Aortic smooth muscle cell (primary cell): ENCODE measurements around the gene SNURF. TPM values are rescaled to one million over a fixed set of nuclear protein-coding genes. Genes with fewer than 3 reads are reported as not detected.

Experiments used
- total RNA-seq: library from RNA; depleted of rRNA; stranded (reverse); fragments of >200 nt; gene quantifications from 2 replicates; pipeline ENCODE4 v1.2.3, GENCODE V29; 2014

The SNURF gene, protein sequence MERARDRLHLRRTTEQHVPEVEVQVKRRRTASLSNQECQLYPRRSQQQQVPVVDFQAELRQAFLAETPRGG
- 53.5 and 57.7 TPM in 2 replicates for total RNA-seq

DNA sequence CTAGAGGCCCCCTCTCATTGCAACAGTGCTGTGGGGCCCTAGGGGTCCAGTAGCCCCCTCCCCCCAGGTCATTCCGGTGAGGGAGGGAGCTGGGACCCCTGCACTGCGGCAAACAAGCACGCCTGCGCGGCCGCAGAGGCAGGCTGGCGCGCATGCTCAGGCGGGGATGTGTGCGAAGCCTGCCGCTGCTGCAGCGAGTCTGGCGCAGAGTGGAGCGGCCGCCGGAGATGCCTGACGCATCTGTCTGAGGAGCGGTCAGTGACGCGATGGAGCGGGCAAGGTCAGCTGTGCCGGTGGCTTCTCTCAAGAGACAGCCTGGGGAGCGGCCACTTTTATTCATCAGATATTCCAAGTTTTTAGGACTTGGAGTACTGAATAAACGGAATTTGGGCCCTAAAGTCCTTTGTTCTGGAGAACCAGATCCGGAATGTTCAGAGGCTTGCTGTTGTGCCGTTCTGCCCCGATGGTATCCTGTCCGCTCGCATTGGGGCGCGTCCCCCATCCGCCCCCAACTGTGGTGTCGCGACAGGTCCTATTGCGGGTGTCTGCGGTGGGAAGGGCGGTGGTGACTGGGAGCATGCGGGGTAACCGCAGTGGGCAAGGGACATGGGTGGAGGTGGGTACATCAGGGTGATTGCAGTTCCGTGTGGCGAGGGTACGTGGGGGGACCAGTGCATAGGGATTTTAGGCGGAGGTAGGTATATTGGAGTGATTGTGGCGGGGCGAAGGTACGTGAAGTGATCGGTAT lies at the start of gene SNURF, which contains the start of gene SNRPN:
TSS of gene SNURF (plus strand) at position 205 of the 748 bp plus-strand sequence. CDS start at position 267, 62 bp downstream.
TSS of gene SNRPN (plus strand) at position 205 of the 748 bp plus-strand sequence. CDS start 19,467 bp downstream, outside the sequence.

Other genes with a start within 250 kb of the SNURF start
- 160 and 171 TPM in 2 replicates for gene SNRPN, start within 50 bp of the SNURF start, total RNA-seq